Panc1 (cell line): ENCODE data around the gene TBATA. TPM values are rescaled to one million over a fixed set of nuclear protein-coding genes. Genes with fewer than 3 reads are reported as not detected.

Source experiments
- ATAC-seq: fragments of 200-7000 bp; cut with Tn5 transposase; 2 replicates; pipeline ENCODE4 v1.9.1; 2020; ENCODE audit warnings: mild to moderate bottlenecking, moderate library complexity
- BruUV-seq: library from RNA; stranded (reverse); fragments of 400-500 nt; replicated peaks from 2 replicates; lab custom pipeline; 2021; lab: Mats Ljungman, UMichigan
- CTCF ChIA-PET: fragments of 300-600 bp; sonication (Branson Sonifier 250); formaldehyde crosslinking; loops from one replicate; lab custom pipeline; 2022; ENCODE audit warnings: antibody characterized with exemption; lab: Charles Lee
- POLR2A ChIA-PET: fragments of 300-600 bp; sonication (Branson Sonifier 250); formaldehyde crosslinking; loops from one replicate; lab custom pipeline; 2022; ENCODE audit warnings: antibody characterized with exemption; lab: Charles Lee
- DNase-seq: peaks from one replicate; pipeline ENCODE4 v3.0.0-alpha.2; 2010; ENCODE audit warnings: low read depth, low spot score
- H3K27ac ChIP-seq: 2 replicates; pipeline ENCODE4 v1.5.1; 2011; ENCODE audit warnings: mild to moderate bottlenecking, low read length, inconsistent platforms
- H3K27me3 ChIP-seq: fragments of 200-500 bp; sonication (Bioruptor generic); 2 replicates; pipeline ENCODE4 v1.6.0; 2014; ENCODE audit warnings: low read length, inconsistent platforms; ENCODE audit not compliant: control insufficient read depth, insufficient read depth
- H3K36me3 ChIP-seq: fragments of 200-500 bp; sonication (Bioruptor generic); 2 replicates; pipeline ENCODE4 v1.5.1; 2014; ENCODE audit warnings: inconsistent platforms, mild to moderate bottlenecking, low read length, moderate library complexity; ENCODE audit not compliant: control insufficient read depth, insufficient read depth
- H3K4me1 ChIP-seq: 2 replicates; pipeline ENCODE4 v1.5.1; 2011; ENCODE audit warnings: inconsistent platforms, mild to moderate bottlenecking, low read length, moderate library complexity; ENCODE audit not compliant: control insufficient read depth, insufficient read depth
- H3K4me3 ChIP-seq, 2 experiments: 2 replicates each; pipeline ENCODE4 v1.5.1; 2011 to 2012; ENCODE audit warnings: low read depth in 2 of 2, low read length in 2 of 2, mild to moderate bottlenecking in 2 of 2, inconsistent platforms in 1 of 2, moderate library complexity in 1 of 2
- H3K9me3 ChIP-seq: fragments of 200-500 bp; sonication (Bioruptor generic); 2 replicates; pipeline ENCODE4 v1.5.1; 2014; ENCODE audit warnings: low read depth, mild to moderate bottlenecking, inconsistent platforms, low read length, moderate library complexity; ENCODE audit not compliant: control insufficient read depth, insufficient read depth
- CTCF ChIP-seq: fragments of 450-650 bp; IDR thresholded peaks from 2 replicates; pipeline ENCODE4 v1.5.1; 2017; ENCODE audit warnings: mild to moderate bottlenecking
- POLR2AphosphoS5 ChIP-seq: IDR thresholded peaks from 2 replicates; pipeline ENCODE4 v1.6.1; 2012; ENCODE audit warnings: mild to moderate bottlenecking, low read depth, low read length, moderate library complexity
- REST ChIP-seq, 2 experiments: IDR thresholded peaks; 2 replicates each; pipeline ENCODE4 v1.6.1; 2011 to 2012; ENCODE audit warnings: low read depth in 2 of 2, control low read depth in 1 of 2, low read length in 1 of 2, mild to moderate bottlenecking in 1 of 2, moderate library complexity in 1 of 2; ENCODE audit not compliant: insufficient read depth in 1 of 2
- SIN3A ChIP-seq: IDR thresholded peaks from 2 replicates; pipeline ENCODE4 v1.6.1; 2012; ENCODE audit warnings: low read depth, mild to moderate bottlenecking, low read length, moderate library complexity, borderline replicate concordance; ENCODE audit not compliant: insufficient read depth
- TCF7L2 ChIP-seq: IDR thresholded peaks from 2 replicates; pipeline ENCODE4 v1.6.1; 2011; ENCODE audit warnings: mild to moderate bottlenecking, low read depth, low read length, inconsistent platforms
- in situ Hi-C: cut with HindIII; loops from 2 replicates; pipeline ENCODE4 v1.10.0; 2016; ENCODE audit warnings: low sequenced_read_pairs, low pct_unique_long_range_greater_than_20kb
- intact Hi-C: fragments of 100-400 bp; cut with micrococcal nuclease; formaldehyde crosslinking; loops from one replicate; pipeline ENCODE4 v1.10.0; 2022; ENCODE audit not compliant: unreplicated experiment
- total RNA-seq: library from RNA; stranded (reverse); gene quantifications from one replicate; pipeline ENCODE4 v1.2.1, GENCODE V29; 2021; ENCODE audit not compliant: unreplicated experiment

The TBATA gene
- total RNA-seq, 1 experiment from 2014 or later = not detected

GRCh38 chr10:70830164-70830563 is 45.0 kb upstream of the TBATA start:
- intact Hi-C loops = no loop called here
- BruUV-seq = no TSS peak
- ATAC-seq = no peak
- Histone ChIP-seq H3K4me1 (no peaks in the 10 kb centered on the region), H3K36me3 (0 out of 2 replicates have a peak, but pooled peaks cover 2% of the 10 kb centered on the region), H3K4me3 (no peak overlapping the region), H3K27me3 (no peaks in the 10 kb centered on the region), H3K9me3 (no peaks in the 10 kb centered on the region), H3K27ac (no peak overlapping the region)
- POLR2A ChIA-PET = no interaction called here
- CTCF ChIA-PET = no interaction called here
- TF ChIP-seq POLR2AphosphoS5 (no peak), TCF7L2 (no peak), SIN3A (no peak), CTCF (no peak), REST (IDR thresholded peaks at IDR 0.05; ENCODE audit: insufficient read depth in 1 of 2, low read depth in 2 of 2, low read length in 1 of 2) (no peak)
- DNase-seq = no peak
- in situ Hi-C loops = no loop called here

GRCh38 chr10:70829543-70829942 is 44.4 kb upstream of the TBATA start:
- no peaks in the 10 kb centered on the region for H3K27me3 ChIP-seq
- no peak for ATAC-seq
- in situ Hi-C loops = no loop called here
- no TSS peak for BruUV-seq
- 0 out of 2 replicates have a peak, but pooled peaks cover 2% of the 10 kb centered on the region for H3K36me3 ChIP-seq
- no peak for DNase-seq
- CTCF ChIA-PET = interaction anchor here (0.5 kb wide), 1 partner anchor 245 kb away, joined by 3 read pairs; no protein-coding TSS in a partner anchor
- TF ChIP-seq TCF7L2 (no peak), POLR2AphosphoS5 (no peak), REST (IDR thresholded peaks at IDR 0.05; ENCODE audit: insufficient read depth in 1 of 2, low read depth in 2 of 2, low read length in 1 of 2) (no peak), SIN3A (no peak), CTCF (no peak)
- no peak overlapping the region; the same call in 1 of the 2 replicates for H3K27ac ChIP-seq
- H3K9me3 ChIP-seq = no peaks in the 10 kb centered on the region
- intact Hi-C loops = no loop called here
- no peaks in the 10 kb centered on the region for H3K4me1 ChIP-seq
- POLR2A ChIA-PET = no interaction called here
- no peak overlapping the region for H3K4me3 ChIP-seq
